ENCODE results near the gene PLK1.

DNA sequence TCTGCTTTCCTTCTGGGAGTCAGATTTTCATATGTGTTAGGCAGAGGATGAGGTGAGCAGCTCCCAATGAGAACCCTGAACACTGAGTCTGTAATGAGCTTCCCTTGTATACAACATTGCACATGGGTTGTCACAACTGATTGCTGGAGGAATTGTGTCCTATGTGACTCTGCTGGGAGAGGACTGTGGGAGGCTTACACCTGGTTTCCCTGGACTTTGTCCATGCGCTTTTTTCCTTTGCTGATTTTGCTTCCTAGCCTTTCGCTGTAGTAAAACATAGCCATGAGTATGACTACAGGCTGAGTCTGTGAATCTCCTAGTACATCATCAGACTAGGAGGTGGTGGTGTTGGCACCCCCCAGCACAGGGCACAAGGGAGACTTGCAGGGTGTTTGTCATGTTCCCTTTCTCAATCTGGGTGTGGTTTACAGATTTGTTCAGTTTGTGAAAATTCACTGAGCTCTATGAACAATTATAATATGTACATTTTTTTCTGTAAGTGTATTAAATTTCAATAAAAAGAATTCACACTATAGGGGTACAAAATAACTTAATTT lies 1.7 kb upstream of the PLK1 start:
- no peak for TF ChIP-seq POLR2A (IDR thresholded peaks at IDR 0.05)
- TF ChIP-seq, protein P1, sequence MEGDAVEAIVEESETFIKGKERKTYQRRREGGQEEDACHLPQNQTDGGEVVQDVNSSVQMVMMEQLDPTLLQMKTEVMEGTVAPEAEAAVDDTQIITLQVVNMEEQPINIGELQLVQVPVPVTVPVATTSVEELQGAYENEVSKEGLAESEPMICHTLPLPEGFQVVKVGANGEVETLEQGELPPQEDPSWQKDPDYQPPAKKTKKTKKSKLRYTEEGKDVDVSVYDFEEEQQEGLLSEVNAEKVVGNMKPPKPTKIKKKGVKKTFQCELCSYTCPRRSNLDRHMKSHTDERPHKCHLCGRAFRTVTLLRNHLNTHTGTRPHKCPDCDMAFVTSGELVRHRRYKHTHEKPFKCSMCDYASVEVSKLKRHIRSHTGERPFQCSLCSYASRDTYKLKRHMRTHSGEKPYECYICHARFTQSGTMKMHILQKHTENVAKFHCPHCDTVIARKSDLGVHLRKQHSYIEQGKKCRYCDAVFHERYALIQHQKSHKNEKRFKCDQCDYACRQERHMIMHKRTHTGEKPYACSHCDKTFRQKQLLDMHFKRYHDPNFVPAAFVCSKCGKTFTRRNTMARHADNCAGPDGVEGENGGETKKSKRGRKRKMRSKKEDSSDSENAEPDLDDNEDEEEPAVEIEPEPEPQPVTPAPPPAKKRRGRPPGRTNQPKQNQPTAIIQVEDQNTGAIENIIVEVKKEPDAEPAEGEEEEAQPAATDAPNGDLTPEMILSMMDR (IDR thresholded peaks at IDR 0.05), result no peak
- no peak for TF ChIP-seq EP300 (IDR thresholded peaks at IDR 0.05)
